Tongue (tissue), 2 donors: ENCODE measurements around the gene DNLZ. TPM values are rescaled to one million over a fixed set of nuclear protein-coding genes. Genes with fewer than 3 reads are reported as not detected.
"Not testable (repeated sequence)": the region's sequence is repeated elsewhere in the genome, so short reads cannot be mapped to it uniquely, and the experiment has no call there.

Experiments
- DNase-seq: peaks from one replicate; pipeline ENCODE4 v3.0.0-alpha.2; 2015
- total RNA-seq: library from RNA; depleted of rRNA; stranded (reverse); fragments of >200 nt; gene quantifications from one replicate; pipeline ENCODE4 v1.2.3, GENCODE V29; 2014

The DNLZ gene
- total RNA-seq, 1 donor from 2014 or later: 9.2 TPM

- DNase-seq: no peak
These were observed 3.5 kb downstream of the DNLZ start for GRCh38 chr9:136359774-136360718.

DNA sequence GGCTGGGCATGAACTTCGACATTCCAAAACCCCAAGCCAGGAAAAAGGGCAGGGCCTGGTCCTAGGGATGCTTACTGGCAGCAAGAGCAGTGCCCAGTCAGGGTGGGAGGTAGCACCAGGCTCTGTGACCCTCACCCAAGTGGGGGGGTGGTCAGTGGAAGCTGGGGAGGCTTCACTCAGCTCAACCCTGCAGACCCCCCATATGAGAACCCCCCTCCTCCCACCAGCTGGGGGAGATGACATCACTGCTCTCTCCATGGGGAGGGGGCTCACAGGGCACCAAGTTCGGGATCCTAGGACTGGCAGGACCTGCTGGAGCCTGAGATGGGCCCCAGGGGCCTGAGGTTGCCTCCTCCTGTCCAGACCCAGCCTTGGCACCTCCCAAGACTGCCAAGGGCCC is 4.7 kb downstream of the DNLZ start:
- DNase-seq: no peak

DNA sequence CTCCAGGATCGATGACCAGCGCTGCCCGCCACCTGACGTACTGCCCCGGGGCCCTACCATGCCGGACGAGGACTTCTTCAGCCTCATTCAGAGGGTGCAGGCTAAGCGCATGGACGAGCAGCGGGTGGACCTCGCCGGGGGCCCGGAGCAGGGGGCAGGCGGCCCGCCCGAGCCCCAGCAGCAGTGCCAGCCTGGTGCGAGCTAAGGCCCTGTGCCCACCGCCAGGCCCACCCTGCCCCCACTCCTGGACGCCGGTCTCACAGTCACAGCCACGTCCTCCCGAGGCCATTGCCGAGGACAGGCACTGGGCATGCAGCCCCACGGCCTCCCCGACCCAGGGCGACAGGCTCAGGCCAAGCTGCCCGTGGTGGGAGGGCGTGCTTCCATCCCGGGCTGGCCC is 5.5 kb downstream of the DNLZ start:
- no peak for DNase-seq

DNA sequence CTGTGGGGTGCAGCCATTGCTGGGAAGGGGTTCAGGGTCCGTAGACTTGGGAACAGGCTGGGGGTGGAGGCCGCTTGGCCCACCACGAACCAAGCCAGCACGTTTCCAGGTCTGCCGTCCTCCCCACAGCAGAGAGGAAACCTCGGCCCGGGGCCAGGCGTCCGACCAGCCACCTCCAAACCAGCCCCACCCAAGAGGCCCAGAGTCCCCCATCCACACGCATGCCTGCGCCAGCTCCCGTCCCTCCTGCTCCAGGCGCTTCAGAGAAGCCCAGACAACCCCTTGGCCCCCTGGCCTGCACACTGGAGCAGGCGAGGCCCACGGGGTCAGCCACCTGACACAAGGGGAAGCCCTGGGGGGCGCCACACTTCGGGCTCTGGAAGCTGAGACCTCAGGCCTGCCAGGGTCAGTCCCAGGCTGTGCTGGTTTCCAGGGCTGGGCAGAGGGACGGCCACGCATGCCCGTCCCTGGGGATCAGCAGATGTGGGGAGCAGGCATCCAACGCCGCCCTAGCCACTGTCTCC is 6.3 kb downstream of the DNLZ start:
- DNase-seq: no peak

DNA sequence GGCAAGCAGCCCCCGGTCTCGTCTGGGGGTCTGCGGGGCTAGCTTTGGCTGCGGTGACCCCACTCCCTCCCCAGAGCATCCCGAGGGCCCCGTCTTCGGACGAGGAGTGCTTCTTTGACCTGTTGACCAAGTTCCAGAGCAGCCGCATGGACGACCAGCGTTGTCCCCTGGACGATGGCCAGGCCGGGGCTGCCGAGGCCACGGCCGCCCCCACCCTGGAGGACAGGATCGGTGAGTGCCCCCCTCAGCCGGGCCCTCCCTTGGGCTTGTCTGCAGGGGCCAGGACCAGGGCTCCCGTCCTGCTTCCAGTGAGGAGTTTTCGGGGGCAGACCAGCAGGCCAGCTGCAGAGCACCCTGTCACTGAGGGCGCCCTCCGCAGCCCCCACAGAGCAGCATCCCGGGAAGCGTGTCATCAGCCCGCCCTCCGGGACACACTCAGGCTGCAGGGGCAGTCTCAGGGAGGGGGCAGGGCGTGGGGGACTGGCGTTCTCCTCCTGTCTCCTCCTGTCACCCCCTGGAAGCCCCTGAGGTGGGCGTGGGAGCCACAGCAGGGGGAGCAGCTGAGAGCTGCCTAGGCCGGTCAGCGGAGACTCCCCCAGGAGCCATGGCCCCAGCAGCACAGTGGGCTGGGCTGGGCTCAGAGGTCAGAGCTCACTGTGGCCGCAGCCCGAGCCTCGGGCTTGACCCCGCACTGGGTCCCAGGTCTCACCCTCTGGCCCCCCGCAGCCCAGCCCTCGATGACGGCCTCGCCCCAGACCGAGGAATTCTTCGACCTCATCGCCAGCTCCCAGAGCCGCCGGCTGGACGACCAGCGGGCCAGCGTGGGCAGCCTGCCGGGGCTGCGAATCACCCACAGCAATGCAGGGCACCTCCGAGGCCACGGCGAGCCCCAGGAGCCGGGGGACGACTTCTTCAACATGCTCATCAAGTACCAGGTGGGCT is 7.7 kb downstream of the DNLZ start:
- DNase-seq: no peak

GRCh38 chr9:136354592-136355085 is 8.9 kb downstream of the DNLZ start:
- peak; percentile 50 for DNase-seq

- no peak for DNase-seq
These were observed 9.6 kb downstream of the DNLZ start for GRCh38 chr9:136353757-136354488.

DNA sequence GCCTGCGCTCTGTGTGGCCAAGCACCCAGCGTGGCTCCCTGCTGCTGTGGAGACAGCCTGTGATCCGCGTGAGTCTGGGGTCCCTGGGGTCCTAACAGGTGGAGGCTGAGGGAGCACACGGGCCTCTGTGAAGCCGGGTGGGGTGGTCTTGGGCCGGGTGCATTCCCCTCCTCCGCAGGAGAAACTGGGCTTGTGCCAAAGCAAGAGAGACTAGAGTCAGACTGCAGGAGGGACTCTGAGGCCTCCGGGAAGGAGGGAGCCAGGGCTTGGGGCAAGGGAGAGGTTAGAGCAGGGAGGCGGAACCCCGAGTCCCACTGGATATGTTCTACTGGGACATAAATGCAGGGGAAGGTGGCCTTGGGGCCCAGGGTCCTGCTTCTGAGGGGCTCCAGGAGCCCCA is 10.5 kb downstream of the DNLZ start:
- no peak for DNase-seq

DNA sequence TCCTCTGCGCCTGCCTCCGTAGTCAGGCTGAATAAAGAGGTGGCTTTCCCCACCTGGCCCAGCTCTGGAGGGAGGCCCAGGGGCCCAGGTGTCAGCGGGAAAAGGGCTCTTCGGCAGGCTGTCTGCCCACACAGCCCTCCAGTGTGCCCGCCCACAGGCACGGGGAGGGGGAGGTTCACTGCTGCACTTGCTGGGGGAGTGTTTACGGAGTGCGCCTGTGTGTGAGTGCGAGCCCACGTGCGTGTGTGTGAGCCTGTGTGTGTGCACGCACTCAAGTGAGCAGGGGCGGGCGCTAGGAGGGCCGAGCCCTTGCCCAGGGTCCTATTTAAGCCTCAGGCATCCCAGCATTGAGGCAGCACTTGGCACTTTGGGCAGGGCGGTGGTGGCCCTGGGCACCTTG is 10.9 kb downstream of the DNLZ start:
- no peak for DNase-seq

GRCh38 chr9:136351868-136352267 is 11.7 kb downstream of the DNLZ start:
- not testable (repeated sequence) for DNase-seq

DNA sequence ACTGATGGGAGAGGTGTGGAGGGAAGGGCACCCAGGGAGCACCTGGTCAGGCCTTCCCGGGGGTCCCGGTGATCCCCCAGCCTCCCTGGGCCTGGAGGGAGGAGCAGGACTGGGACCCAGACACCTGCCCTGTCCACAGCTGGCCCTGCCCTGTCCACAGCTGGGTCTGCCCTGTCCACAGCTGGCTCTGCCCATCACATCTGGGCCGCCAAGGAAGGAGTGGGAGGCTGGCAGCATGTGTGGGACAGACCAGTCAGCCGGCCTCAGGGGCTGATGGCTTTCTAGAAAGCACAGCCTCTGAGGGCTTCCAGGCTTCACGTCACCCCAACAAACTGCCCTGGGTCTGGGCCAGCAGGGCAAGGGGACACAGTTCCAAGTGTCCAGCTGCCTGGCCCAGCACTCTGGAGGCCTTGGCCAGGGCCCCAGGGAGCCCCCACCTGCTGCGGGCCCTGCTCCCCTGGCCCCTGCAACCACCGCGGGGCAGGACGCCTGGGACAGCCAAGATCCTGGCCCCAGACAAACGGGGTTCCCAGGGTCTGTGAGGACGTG is 12.2 kb downstream of the DNLZ start:
- peak; percentile 79 for DNase-seq

- no peak for DNase-seq
These were observed 14.0 kb downstream of the DNLZ start for GRCh38 chr9:136349546-136349945.

- peak; percentile 73 for DNase-seq
These were observed 14.9 kb downstream of the DNLZ start for GRCh38 chr9:136348691-136349090.

DNA sequence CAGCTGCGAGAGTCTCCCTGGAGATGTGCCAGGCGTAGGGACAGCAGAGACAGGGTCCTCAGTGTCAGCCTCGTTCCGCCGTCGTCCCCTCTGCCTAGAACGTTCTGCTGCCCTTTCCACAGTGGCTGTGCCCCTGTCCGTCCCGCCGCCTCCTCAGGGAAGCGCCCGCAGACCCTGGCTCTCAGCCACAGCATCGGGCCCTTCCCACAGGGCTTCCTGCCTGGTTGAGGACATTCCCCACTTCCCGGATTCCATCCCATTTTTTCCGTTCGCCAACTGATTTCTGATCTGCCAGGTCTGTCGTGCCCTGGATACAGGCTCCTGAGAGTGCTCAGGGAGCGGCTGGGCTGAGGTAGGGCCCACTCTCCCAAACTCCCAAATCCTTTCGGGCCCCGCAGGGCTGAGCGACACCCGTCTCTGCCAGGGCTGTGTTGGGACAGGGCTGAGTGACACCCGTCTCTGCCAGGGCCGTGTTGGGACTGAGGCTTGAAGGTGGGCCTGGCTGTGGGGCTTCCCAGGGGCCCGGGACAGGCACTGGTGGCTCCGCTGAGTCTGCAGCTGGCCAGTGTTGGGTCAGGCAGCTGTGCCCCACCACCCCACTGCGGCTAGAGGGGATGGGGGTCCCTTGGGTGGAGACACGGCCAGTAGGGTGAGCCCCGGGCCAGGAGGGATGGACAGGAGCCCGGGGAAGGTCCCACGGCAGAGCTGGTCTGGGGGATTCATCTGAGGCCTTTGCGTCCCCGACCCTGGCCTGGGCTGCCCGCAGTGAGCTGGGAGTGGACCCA is 15.9 kb downstream of the DNLZ start:
- no peak for DNase-seq

DNA sequence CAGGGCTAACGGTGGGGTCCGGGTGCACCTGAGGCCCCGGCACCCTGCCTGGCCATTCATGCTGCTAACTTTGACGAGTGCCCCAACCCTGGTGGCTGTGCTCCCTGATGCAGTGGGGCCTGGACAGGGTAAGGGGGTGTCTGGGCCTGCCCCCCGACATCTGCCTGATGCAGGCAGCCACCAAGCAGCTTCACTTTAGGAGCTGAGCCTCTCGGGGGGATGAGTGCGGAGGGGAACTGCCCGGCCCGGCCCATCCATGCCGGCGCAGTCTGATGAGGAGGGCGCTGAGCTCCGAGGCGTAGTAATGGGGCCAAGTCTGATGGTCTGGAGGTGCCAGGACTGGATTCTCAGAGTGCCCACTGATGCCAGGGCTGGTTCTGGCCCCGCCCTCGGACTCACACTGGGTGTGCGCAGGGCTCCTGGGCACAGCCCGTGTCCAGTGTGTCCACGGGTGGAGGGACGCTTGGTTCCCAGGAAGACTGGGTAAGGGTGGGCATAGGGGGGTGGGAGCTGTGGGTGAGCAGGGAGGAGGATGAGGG is 16.5 kb downstream of the DNLZ start:
- DNase-seq: no peak

- DNase-seq: no peak
These were observed 17.4 kb downstream of the DNLZ start for GRCh38 chr9:136346157-136346481.

DNA sequence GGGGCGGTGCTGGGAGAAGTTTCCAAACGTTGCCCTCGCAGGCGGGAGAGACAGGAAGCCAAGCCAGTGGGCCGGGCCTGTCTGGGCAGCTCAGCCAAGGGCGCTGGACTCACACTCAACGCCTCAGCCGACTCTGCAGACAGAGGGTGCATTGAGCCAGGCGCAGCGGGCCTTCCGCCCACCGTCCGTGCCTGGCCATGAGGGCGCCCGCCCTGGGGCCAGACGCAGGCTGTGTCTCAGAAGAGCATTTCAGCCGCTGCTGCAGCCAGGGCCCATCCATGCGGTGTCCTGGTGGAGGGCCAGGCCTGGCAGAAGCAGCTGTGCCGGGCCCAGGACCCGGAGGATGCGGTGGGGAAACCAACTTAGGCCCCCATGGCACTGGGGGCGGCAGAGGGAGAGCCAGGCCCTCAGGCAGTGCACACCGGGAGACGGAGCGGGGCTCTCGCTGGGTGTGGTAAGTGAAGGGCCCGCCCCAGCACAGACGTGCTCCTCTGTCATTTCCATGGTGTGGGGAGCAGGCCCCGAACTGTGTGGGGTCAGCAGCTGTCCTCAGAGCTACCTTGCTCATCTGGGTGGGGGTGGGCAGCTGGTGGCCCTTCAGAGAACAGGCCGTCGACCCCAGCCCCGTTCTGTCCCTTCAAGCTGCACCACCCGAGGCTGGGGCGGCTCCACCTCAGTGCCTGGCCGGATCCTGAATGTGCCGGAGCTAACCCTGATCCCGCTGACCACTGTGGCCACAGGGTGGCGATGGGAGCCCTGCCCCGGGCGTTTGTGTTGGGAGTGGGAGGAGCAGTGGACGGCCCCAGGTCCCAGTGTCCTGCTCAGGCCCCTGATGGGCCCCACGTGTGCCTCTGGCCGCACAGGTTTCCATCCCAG is 18.0 kb downstream of the DNLZ start:
- DNase-seq: peak; percentile 43

- no peak for DNase-seq
These were observed 18.8 kb downstream of the DNLZ start for GRCh38 chr9:136344544-136345280.

- DNase-seq: no peak
These were observed 19.7 kb downstream of the DNLZ start for GRCh38 chr9:136343884-136344269.
